GM18873 (cell line): ENCODE results near the gene HSPA12B.

Experiments used
- ATAC-seq: cut with Tn5 transposase; IDR thresholded peaks from one replicate; pipeline ENCODE4 v1.9.1; 2021; ENCODE audit warnings: mild to moderate bottlenecking, moderate library complexity, moderate number of reproducible peaks; ENCODE audit not compliant: unreplicated experiment, low FRiP score

Gene HSPA12B

GRCh38 chr20:3763671-3764601, 31.5 kb downstream of the HSPA12B start:
- ATAC-seq, result no peak

- ATAC-seq, result no peak
Measured at GRCh38 chr20:3764659-3765058, 32.2 kb downstream of the HSPA12B start.

- ATAC-seq, result no peak
Measured at GRCh38 chr20:3765171-3765882, 32.8 kb downstream of the HSPA12B start.

GRCh38 chr20:3766422-3767109, 34.1 kb downstream of the HSPA12B start:
- ATAC-seq, result no peak

- ATAC-seq, result no peak
Measured at GRCh38 chr20:3767110-3767426, 34.6 kb downstream of the HSPA12B start.

GRCh38 chr20:3767427-3768341, 35.2 kb downstream of the HSPA12B start, which contains the start of gene ADISSP:
ADISSP (minus strand) TSS chr20:3767753; CDS start chr20:3760100, 7,653 bp downstream.
- peak; percentile 86 for ATAC-seq

GRCh38 chr20:3768342-3769130, 36.1 kb downstream of the HSPA12B start:
- no peak for ATAC-seq

GRCh38 chr20:3771552-3772058, 39.1 kb downstream of the HSPA12B start:
- no peak for ATAC-seq

GRCh38 chr20:3775457-3776108, 43.1 kb downstream of the HSPA12B start:
- ATAC-seq, result no peak

GRCh38 chr20:3777381-3777715, 44.9 kb downstream of the HSPA12B start:
- no peak for ATAC-seq

GRCh38 chr20:3777716-3778629, 45.5 kb downstream of the HSPA12B start:
- ATAC-seq, result no peak

GRCh38 chr20:3778976-3779375, 46.5 kb downstream of the HSPA12B start:
- no peak for ATAC-seq

- ATAC-seq, result peak; percentile 42
Measured at GRCh38 chr20:3781153-3781910, 48.8 kb downstream of the HSPA12B start, which contains the start of gene SPEF1. SPEF1 (minus strand) TSS chr20:3781448; CDS start chr20:3781287, 161 bp downstream.

- ATAC-seq, result no peak
Measured at GRCh38 chr20:3782597-3782996, 50.1 kb downstream of the HSPA12B start.

GRCh38 chr20:3783068-3783489, 50.6 kb downstream of the HSPA12B start:
- ATAC-seq, result no peak

- ATAC-seq, result no peak
Measured at GRCh38 chr20:3783511-3784195, 51.2 kb downstream of the HSPA12B start.
